CD4-positive, alpha-beta T cell treated with Interleukin-12 subunit alpha and Interleukin-12 subunit beta, for 1 hour (primary cell): ENCODE data around the gene EPM2A.
"Not testable (repeated sequence)": the region's sequence is repeated elsewhere in the genome, so short reads cannot be mapped to it uniquely, and the experiment has no call there.

Experiments
- DNase-seq: peaks from one replicate; pipeline ENCODE4 v3.0.0-alpha.2; 2020

Gene EPM2A

DNA sequence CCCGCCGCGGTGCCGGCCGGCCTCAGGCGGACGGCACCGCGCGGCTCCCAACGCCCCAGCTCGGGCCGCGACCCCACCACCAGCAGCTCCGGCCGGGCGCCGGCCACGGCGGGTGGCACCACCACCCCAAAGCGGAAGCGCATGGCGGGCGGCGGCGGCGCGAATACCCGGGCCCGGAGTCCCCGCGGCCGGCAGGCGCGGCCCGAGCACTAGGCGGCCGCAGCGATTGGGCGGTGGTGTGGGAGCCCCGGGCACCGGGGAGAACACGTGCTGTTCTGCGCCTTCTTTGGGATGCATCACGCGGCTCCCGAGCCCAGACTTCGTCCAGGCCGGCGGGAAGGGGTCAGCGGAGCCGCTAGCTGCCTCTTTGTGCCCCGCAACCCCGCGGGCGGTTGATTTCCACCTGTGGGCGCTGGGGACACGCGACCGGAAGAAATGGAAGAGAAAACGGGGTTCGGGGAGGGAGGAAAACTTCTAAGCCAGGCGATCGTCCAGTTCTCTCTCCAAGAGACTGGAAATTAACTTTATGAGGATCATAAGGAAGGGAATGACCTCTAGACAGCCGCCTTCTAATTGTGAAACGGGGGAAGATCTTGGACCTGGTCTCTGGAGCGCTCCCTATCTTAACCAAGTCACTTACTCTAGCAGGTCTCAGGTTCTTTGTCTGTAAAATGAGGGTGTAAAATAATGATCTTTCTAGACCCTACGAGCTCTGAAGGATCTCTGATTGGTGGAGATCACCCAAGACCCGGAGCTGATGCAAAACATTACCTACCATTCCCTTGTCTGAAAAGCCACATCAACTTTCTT is at the start of gene EPM2A:
EPM2A (minus strand) TSS at position 165 of the 810 bp plus-strand sequence; CDS start at position 143, 22 bp downstream.
- peak; percentile 70 for DNase-seq

DNA sequence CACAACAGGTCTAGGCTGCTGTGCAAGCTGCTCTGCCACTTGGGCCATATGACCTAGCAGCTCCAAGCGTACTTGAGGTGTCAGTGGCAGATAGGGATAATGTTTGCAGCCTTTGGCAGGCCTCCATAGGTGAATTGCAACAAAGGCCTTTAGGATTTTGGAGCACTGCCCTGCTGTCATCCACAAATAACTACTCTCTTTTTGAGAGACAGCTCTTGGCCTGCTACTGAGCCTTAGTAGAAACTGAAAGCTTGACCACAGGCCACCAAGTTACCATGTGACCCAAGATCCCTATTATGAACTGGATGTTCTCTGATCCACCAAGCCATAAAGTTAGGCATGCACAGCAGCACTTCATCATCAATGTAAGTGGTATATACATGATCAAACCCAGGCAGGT is 49.4 kb upstream of the EPM2A start:
- DNase-seq: no peak

DNA sequence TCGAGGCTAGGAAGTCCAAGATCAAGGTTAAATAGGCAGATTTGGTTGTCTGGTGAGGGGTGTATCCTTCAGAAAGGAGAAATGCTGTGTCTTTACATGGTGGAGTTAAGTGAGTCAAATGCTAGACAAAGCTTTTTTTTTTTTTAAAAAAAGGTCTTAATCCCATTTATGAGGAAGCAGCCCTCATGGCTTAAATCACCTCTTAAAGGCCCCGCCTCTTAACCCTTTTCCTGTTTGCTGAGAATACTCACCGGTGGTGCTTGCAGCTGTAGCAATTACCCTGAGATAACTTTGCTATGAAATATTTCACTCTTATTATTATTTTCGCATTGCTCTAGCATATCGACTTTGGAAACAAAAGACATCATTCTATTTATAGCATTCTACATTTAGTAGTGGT is 48.5 kb upstream of the EPM2A start:
- no peak for DNase-seq

DNA sequence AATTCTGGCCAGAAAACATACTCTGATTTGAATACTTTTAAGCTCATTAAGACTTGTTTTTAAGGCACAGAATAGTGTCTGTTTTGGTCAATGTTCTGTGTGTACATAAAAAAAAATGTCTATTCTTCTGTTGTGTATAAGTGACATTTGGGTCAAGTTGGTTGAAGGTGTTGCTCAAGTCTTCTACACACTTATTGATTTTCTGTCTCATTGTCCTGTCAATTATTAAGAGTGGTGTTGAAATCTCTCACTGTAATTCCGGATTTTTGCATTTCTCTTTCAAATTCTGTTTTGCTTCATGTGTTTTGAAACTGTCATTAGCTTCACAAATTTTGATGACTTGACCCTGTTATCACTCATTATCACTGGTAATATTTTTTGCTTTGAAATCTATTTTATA is 37.5 kb upstream of the EPM2A start:
- no peak for DNase-seq

DNA sequence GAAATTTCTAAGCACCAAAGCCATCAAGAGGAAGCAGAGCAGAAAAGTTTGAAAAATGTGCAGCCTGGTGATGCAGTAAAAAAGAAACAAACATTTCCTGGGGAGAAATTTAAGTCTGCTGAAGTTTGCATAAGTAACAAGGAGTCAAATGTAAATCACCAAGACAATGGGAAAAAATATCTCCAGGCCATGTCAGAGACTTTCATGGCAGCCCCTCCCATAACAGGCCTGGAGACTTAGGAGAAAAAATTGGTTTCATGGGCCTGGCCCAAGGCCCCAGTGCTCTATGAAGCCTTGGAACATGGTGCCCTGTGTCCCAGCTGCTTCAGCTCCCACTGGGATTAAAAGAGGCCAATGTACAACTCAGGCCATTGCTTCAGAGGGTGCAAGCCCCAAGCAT is 30.1 kb upstream of the EPM2A start:
- DNase-seq: no peak

DNA sequence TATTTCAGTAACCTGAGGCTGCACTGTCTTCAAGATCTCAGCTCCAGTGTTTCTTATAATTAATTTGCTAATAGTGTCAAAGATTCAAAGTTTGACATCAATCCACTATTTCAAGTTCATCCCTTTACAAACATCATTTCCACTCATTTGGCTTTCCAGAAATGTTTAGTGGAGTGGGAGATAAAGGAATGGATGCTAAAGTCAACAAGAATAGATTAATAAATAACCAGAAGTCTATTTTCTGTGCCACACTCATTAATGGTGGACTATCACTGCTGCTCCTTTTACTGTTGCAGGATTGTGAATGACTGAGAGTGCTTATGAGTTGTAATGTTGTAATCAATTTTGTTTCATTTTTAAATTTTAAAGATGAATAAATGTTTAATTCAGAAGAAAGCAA is 28.4 kb upstream of the EPM2A start:
- DNase-seq: no peak

DNA sequence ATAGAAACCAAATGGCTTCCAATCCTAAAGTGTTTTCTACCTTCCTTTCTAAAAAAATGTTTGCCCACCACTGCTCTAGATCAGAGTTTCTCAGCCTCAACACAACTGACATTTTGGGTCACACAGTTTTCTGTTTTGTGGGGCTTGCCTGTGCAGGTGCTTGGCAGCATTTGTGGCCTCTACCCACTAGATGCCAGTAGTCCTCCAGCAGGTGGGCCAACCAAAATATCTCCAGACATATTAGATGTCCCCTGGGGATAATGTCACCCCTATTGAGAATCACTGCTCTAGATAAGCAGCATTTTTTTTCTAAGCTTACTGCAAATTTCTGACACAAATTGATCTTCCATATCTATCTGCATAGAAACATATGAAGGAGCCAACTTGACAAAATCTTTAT is 26.3 kb upstream of the EPM2A start:
- DNase-seq: peak; percentile 12

DNA sequence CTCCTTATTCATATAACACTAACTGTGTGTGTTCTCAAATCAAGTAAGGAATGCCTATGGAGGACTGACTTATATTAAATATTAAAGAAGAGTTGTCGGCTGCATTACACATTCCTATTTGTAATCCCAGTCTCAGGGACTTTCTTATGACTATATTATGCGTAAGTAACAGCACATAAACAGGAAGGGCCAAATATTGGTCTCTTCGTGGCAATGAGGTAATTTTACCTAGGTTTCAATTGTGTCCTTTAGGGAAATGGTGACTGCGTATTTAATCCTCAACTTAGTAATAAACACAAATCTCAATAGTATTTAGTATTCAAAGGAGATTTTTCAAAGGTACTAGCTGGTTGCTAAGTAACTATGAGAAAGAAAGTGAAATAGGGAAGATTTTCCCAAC is 22.8 kb upstream of the EPM2A start:
- DNase-seq: no peak

DNA sequence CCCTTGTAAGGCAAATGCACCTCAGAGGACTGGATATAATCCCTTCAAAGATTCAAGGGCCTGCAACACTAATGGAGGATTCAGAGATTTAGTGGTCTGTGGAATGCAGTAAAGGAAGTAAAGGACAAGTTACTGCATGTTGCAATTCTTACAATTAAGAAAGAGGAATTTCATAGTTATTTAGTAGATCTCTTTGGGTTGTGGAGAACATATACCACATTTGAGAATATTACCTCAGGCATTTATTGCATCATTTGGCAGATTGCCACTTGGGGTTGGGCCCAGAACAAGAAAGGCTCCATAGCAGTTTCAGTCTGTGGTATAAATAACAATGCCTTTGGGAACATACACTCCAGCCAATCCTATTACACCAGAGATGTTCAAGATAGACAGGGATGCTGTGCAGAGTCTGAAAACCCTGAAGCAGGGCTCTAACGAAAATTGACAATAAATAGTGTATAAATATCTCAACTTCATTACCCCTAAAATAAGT is 20.9 kb upstream of the EPM2A start:
- DNase-seq: no peak

DNA sequence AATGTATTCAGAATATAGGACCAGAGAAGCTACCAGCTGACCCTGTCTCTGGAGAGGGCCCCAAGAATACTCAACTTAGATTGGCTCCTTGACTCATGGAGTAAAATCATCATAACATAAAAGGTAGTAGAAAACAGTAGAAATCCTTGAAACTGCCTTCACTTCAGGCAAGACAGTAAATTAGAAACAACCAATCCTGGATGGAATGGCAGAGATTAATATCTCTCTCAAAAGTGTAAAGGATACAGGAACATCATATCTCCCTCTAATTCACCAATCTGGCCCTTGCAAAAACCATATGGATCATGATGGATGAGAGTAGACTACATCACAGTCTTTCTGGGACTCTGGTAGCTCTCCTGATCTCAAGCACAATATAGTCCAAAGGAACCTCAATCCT is 20.4 kb upstream of the EPM2A start:
- no peak for DNase-seq

DNA sequence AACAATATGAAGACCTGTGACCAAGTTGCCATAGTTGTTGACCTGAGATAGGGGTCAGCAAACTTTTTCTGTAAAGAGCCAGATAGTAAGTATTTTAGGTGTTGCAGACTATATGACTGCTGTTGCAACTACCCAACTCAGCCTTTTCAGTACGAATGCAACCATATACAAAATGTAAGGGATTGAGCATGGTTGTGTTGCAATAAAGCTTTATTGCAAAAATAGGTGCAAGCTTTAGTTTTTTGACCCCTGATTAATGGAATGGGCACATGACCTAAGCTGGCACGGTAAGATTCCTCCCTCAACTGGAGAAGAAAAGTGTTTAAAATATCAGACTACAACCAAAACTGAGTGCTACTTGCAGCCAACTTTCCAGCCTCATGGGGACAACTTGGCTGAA is 17.3 kb upstream of the EPM2A start:
- no peak for DNase-seq

DNA sequence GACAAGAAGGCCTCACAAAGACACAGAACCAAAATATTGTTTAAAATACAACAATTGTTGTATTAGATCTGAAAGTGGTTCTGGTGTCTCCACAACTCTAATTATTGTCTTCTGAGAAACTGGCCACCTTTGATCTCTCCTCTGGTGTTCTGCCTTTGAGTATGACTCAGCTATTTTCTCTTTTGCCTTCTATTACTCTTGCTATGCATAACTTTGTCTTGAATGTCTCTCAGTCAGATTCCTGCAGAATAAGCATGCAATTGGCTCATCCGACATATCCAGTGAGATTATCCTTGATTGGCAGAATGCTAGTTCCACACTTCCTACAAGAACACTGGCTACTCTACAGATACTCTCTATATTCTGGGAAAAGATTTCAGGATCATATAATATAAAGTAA is 14.3 kb upstream of the EPM2A start:
- DNase-seq: no peak

DNA sequence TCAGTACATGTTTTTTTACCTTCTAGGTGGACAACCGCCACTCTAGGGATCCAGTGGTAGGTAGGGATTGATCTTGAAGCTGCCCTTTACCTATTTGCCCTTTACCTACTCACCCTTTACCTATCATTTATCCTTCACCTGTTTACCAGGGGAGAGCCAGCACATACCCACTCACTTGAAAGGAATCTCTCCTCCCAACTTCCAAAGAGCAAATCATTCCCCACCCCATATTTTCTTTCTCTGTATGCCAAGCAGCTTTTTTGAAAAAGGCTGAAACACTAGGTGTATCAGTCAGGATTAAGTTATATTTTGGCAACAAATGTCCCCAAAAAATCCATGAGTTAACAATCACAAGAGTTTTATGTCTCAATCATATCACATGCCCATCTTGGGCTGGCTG is 10.5 kb upstream of the EPM2A start:
- no peak for DNase-seq

DNA sequence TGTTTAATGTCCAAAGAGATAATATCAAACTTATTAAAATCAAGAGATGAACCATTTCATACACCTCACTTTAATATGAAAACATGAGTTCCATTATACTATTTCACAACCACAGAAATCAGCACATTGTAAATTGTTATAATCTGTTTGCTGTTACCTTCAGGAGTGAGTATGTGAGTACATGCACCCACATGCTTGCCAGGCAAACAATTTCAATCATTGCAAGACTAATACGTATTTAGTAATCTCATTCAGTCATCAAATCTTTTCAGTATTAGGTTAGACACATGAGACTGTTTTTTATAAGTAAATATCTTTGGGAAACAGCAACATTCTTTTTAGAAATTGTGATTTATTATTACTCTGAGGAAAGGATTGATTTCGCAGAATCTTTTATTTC is 9.3 kb upstream of the EPM2A start:
- DNase-seq: no peak

DNA sequence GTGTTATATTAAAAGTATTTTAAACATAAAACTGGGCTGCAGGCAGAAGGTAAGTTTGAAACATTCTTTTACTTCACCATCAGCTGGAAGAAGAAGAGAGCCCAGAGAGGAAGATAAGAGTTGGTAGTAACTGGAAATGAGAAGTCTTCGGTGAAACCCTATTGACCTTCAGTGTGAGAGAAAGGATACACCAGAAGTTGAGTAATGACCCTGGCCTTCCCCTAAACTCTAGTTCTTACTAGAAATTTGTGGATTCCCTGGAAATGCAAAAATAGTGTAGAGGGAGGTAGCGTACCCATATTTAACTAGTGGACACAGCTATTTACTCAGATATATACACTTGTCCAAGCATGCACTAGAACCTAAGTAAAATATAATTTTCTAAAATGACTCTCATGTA is 8.0 kb upstream of the EPM2A start:
- DNase-seq: no peak

DNA sequence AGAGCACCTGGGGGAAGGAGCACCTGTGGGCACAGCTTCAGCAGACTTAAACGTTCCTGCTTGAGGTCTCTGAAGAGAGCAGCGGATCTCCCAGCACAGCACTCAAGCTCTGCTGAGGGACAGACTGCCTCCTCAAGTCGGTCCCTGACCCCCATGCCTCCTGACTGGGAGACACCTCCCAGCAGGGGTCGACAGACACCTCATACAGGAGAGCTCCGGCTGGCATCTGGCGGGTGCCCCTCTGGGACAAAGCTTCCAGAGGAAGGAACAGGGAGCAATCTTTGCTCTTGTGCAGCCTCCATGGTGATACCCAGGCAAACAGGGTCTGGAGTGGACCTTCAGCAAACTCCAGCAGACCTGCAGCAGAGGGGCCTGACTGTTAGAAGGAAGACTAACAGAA is 7.2 kb upstream of the EPM2A start:
- not testable (repeated sequence) for DNase-seq

DNA sequence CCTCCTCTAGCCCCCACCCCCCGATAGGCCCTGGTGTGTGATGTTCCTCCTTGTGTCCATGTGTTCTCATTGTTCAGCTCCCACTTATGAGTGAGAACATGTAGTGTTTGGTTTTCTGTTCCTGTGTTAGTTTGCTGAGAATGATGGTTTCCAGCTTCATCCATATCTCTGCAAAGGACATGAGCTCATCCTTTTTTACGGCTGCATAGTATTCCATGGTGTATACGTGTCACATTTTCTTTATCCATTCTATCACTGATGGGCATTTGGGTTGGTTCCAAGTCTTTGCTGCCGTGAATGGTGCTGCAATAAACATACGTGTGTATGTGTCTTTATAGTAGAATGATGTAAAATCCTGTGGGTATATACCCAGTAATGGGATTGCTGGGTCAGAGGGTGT is 4.4 kb upstream of the EPM2A start:
- DNase-seq: not testable (repeated sequence)

DNA sequence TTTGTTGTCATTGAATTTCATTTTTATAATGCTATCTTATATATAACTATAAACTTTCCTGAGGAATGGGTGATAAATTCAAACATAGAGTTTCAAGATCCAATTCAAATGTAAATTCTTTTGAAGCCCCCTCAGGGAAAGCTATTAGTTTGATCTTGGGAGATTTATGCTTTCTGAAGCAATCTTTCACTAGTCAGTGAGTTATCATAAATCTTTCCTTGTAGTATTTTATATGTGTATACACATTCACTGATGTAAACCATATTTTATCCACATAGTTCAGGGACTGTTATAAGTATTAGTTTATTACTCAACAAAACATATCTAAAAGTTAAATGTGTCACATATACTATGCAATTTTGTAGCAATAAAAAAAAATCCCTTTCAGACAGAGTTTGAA is 2.9 kb upstream of the EPM2A start:
- no peak for DNase-seq

DNA sequence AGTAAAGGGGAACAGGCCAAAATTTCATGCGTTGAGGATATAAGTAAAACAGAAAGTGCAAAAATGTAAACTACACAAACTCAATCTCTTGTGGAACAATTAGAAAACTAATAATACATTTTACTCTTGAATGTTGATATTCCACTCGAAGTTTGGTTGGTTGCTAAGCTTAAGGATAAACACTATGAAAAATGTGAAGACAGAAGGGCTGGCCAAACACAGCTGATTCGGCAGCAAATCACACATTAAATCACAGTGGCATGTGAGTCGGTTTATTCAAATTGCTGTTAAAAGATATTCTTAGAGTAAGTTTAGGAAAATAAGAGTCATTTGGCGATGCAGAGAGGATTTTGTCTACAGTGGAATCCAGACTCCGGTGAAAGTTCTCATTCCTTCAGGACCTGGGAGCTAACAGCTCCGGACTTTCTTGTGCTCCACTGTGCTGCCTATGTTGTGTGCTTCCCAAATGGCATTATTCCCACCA is 1.4 kb upstream of the EPM2A start:
- no peak for DNase-seq

DNA sequence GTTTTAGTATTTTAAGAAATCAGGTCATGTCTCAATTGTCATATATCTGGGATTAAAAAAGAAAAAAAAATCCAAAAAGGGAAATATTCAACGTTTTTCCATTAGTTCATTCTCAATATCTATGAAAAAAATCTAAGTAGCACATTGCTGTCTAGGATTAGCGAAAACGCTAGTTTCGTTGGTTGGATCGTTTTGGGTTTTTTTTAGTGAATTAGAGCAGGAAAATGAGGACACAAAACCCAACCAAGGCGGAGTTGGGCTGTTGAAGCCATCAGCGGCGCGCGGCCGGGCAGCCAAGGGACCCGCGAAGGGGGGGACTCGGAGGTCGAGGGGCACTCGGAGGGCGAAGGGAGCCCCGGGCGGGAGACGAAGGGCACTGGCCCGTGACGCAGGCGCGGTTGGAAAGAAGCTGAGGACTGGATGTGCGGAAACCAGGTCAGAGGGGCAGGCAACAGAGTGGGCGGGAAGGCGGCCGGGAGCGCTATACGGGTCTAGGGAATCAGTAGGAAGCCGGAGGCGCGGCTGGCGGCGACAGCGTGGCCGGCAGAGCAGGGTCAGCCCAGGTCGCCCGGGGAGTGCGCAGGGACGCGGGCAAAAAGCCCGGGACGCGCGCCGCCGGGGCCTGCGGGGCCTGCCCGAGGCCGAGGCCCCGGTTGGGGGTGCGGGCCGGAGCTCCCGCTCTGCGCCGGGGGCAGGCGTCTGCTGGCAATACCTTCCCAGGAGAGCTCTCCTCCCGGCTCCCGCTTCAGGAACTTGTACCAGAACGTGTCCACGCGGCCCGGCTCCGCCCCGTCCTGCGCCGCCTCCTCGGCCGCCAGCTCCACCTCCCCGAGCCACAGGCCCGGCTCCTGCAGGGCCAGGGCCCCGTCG is 599 bp downstream of the EPM2A start:
- peak; percentile 65 for DNase-seq

DNA sequence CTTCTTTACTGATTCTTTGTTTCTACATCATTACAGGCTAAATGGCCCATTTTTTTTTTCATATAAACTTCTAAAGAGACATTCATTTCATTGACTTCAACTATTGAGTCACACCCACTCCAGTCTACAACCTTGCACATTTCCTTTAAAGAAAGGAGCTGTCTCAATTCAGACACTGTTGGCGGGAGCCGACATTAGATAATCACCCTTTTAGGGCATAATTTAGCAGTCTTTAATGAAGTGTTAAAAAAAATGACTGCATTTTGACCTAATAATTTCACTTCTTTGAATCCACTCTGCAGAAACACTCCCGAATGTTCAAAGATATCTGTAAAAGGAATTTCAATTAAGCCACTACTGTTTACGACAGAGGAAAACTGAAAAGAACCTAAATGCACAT is 1.5 kb downstream of the EPM2A start:
- no peak for DNase-seq

DNA sequence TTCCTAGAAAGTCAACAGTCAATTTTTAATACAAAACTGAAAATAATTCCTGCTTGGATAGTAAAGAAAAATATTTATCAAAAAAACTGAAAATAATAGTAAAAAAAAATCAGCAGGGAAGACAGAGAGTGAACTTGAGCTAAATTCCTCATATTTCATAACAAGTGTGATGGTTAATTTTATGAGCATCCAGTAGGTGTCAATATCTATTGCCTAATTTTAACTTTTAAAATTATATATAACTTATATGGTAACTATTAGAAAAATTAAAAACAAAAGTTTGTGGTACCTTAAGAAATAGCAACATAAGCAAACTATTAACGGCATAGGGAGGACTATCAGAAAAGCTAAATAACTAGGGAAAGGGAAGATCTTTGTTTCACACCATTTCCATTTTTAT is 2.1 kb downstream of the EPM2A start:
- DNase-seq: no peak

DNA sequence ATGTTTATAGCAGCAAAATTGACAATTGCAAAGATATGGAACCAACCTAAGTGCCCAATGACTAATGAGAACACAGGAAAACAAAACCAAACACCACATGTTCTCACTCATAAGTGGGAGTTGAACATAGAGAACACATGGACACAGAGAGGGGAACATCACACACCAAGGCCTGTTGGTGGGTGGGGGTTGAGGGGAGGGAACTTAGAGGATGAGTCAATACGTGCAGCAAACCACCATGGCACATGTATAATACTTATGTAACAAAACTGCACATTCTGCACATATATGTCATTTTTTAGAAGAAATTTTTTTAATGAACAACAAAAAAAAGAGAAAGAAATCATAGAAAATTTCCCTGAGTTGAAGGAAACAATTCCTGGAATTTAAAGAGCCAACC is 3.9 kb downstream of the EPM2A start:
- DNase-seq: no peak

DNA sequence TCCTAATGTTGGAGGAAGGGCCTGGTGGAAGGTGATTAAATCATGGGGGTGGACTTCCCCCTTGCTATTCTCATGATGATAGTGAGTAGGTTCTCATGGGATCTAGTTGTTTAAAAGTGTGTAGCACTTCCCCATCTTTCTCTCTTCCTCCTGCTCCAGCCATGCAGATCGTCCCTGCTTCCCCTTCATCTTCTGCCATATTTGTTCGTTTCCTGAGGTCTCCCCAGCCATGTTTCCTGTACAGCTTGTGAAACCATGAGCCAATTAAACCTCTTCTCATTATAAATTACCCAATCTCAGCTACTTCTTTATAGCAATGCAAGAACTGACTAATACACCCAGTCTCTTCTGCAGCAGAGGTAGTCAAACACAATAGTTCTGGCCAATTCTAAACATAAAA is 5.4 kb downstream of the EPM2A start:
- no peak for DNase-seq
